Neural progenitor cell (in vitro differentiated cells): ENCODE data around the gene STAT3. TPM values are rescaled to one million over a fixed set of nuclear protein-coding genes. Genes with fewer than 3 reads are reported as not detected.

Experiments
- DNase-seq: peaks from one replicate; pipeline ENCODE4 v3.0.0-alpha.2; 2016; ENCODE audit warnings: low spot score
- H2AFZ ChIP-seq: fragments of 200-600 bp; sonication (generic); replicated peaks from 2 replicates; pipeline ENCODE4 v1.6.1; 2016; ENCODE audit warnings: antibody characterized with exemption
- H3F3A ChIP-seq: fragments of 200-600 bp; sonication (generic); 2 replicates; pipeline ENCODE4 v1.6.1; 2016; ENCODE audit warnings: antibody characterized with exemption, low read depth
- H3K27ac ChIP-seq: fragments of 200-600 bp; sonication (generic); 2 replicates; pipeline ENCODE4 v1.5.1; 2016; ENCODE audit warnings: mild to moderate bottlenecking
- H3K27me3 ChIP-seq: fragments of 200-600 bp; sonication (generic); 2 replicates; pipeline ENCODE4 v1.6.1; 2016; ENCODE audit warnings: mild to moderate bottlenecking, moderate library complexity
- H3K36me3 ChIP-seq: fragments of 200-600 bp; sonication (generic); 2 replicates; pipeline ENCODE4 v1.5.1; 2016
- H3K4me1 ChIP-seq: fragments of 200-600 bp; sonication (generic); 2 replicates; pipeline ENCODE4 v1.6.1; 2016; ENCODE audit warnings: mixed run types
- H3K4me2 ChIP-seq: fragments of 200-600 bp; sonication (generic); 2 replicates; pipeline ENCODE4 v1.6.1; 2016
- H3K4me3 ChIP-seq: fragments of 200-600 bp; sonication (generic); 2 replicates; pipeline ENCODE4 v1.5.1; 2016
- H3K79me2 ChIP-seq: fragments of 200-600 bp; sonication (generic); 2 replicates; pipeline ENCODE4 v1.6.1; 2016; ENCODE audit warnings: low read depth
- H3K9ac ChIP-seq: fragments of 200-600 bp; sonication (generic); 2 replicates; pipeline ENCODE4 v1.6.1; 2016
- H3K9me3 ChIP-seq: fragments of 200-600 bp; sonication (generic); 2 replicates; pipeline ENCODE4 v1.5.1; 2016; ENCODE audit warnings: low read depth
- H4K20me1 ChIP-seq: fragments of 200-600 bp; sonication (generic); 2 replicates; pipeline ENCODE4 v1.6.1; 2016; ENCODE audit warnings: low read depth
- H3K27ac Mint-ChIP-seq: 3 replicates; pipeline ENCODE4 v1.8.0; 2021; ENCODE audit warnings: mixed read lengths
- H3K27me3 Mint-ChIP-seq: 2 replicates; pipeline ENCODE4 v1.8.0; 2022; ENCODE audit warnings: low read depth, mild to moderate bottlenecking, inconsistent platforms, moderate library complexity, mixed read lengths; ENCODE audit not compliant: insufficient read depth
- H3K36me3 Mint-ChIP-seq: 3 replicates; pipeline ENCODE4 v1.8.0; 2021; ENCODE audit warnings: mixed read lengths
- H3K4me1 Mint-ChIP-seq: 3 replicates; pipeline ENCODE4 v1.8.0; 2021; ENCODE audit warnings: mixed read lengths
- H3K4me3 Mint-ChIP-seq: 3 replicates; pipeline ENCODE4 v1.8.0; 2021; ENCODE audit warnings: mild to moderate bottlenecking, moderate library complexity, mixed read lengths
- H3K9me3 Mint-ChIP-seq: 3 replicates; pipeline ENCODE4 v1.8.0; 2020; ENCODE audit warnings: mixed read lengths
- CTCF ChIP-seq: fragments of 200-600 bp; sonication (generic); IDR thresholded peaks from 2 replicates; pipeline ENCODE4 v1.5.1; 2017; ENCODE audit warnings: antibody characterized with exemption, mild to moderate bottlenecking
- EZH2 ChIP-seq: fragments of 200-600 bp; sonication (generic); IDR thresholded peaks from 2 replicates; pipeline ENCODE4 v1.6.1; 2017; ENCODE audit warnings: antibody characterized with exemption, mild to moderate bottlenecking, moderate library complexity
- EZH2phosphoT487 ChIP-seq: fragments of 200-600 bp; sonication (generic); IDR thresholded peaks from 2 replicates; pipeline ENCODE4 v1.6.1; 2017; ENCODE audit warnings: antibody characterized with exemption
- total RNA-seq: library from RNA; depleted of rRNA; stranded (reverse); fragments of >200 nt; gene quantifications from 2 replicates; pipeline ENCODE4 v1.2.3, GENCODE V29; 2015; ENCODE audit warnings: low replicate concordance

Gene STAT3
- total RNA-seq, 1 donor from 2014 or later: 54.9 TPM

GRCh38 chr17:42309142-42309541 is 79.1 kb downstream of the STAT3 start:
- no peaks in the 10 kb centered on the region for H3K36me3 ChIP-seq
- no peak overlapping the region for H3K4me3 Mint-ChIP-seq
- H3K9me3 ChIP-seq: no peaks in the 10 kb centered on the region
- TF ChIP-seq EZH2: no peak
- H3K27me3 Mint-ChIP-seq: peaks cover 5% of the 10 kb centered on the region
- no peaks in the 10 kb centered on the region for H3K79me2 ChIP-seq
- no peak overlapping the region for H3K9ac ChIP-seq
- no peaks in the 10 kb centered on the region for H3K36me3 Mint-ChIP-seq
- no peak overlapping the region for H3K4me2 ChIP-seq
- H3K27me3 ChIP-seq: no peaks in the 10 kb centered on the region
- peaks cover 31% of the 10 kb centered on the region for H3F3A ChIP-seq
- H3K4me1 Mint-ChIP-seq: peaks cover 23% of the 10 kb centered on the region
- peak overlapping the region; percentile 42 for H3K27ac Mint-ChIP-seq
- H3K4me3 ChIP-seq: no peak overlapping the region
- H3K9me3 Mint-ChIP-seq: no peaks in the 10 kb centered on the region
- H3K27ac ChIP-seq: no peak overlapping the region
- DNase-seq: no peak
- no peak overlapping the region for H2AFZ ChIP-seq
- H3K4me1 ChIP-seq: peaks cover 25% of the 10 kb centered on the region
- no peaks in the 10 kb centered on the region for H4K20me1 ChIP-seq

- H3K79me2 ChIP-seq: no peaks in the 10 kb centered on the region
These were observed 79.8 kb downstream of the STAT3 start for GRCh38 chr17:42308446-42308845.

GRCh38 chr17:42307362-42307927 is 80.8 kb downstream of the STAT3 start:
- H3F3A ChIP-seq: peaks cover 17% of the 10 kb centered on the region
- no peaks in the 10 kb centered on the region for H3K36me3 Mint-ChIP-seq
- no peaks in the 10 kb centered on the region for H3K9me3 ChIP-seq
- no peaks in the 10 kb centered on the region for H3K79me2 ChIP-seq
- H3K27me3 ChIP-seq: no peaks in the 10 kb centered on the region
- H3K4me1 Mint-ChIP-seq: peaks cover 23% of the 10 kb centered on the region
- H3K27ac Mint-ChIP-seq: peak overlapping the region; percentile 17
- no peak overlapping the region for H3K4me2 ChIP-seq
- no peak for DNase-seq
- H3K27me3 Mint-ChIP-seq: peaks cover 8% of the 10 kb centered on the region
- no peak overlapping the region for H3K4me3 Mint-ChIP-seq
- H3K36me3 ChIP-seq: no peaks in the 10 kb centered on the region
- H3K4me1 ChIP-seq: peaks cover 20% of the 10 kb centered on the region
- H2AFZ ChIP-seq: no peak overlapping the region
- H3K9ac ChIP-seq: no peak overlapping the region
- no peaks in the 10 kb centered on the region for H4K20me1 ChIP-seq
- H3K4me3 ChIP-seq: no peak overlapping the region
- TF ChIP-seq EZH2phosphoT487: no peak
- TF ChIP-seq EZH2: no peak
- no peak for TF ChIP-seq CTCF
- no peaks in the 10 kb centered on the region for H3K9me3 Mint-ChIP-seq
- H3K27ac ChIP-seq: no peak overlapping the region

More at GRCh38 chr17:42308446-42308845, 79.8 kb downstream of the STAT3 start:
- no peaks in the 10 kb centered on the region for H3K9me3 Mint-ChIP-seq
- Histone ChIP-seq H3K4me1 (peaks cover 25% of the 10 kb centered on the region), H3K9ac (no peak overlapping the region), H3K36me3 (no peaks in the 10 kb centered on the region), H2AFZ (no peak overlapping the region), H3K4me3 (no peak overlapping the region), H3F3A (peaks cover 26% of the 10 kb centered on the region), H4K20me1 (no peaks in the 10 kb centered on the region), H3K9me3 (no peaks in the 10 kb centered on the region), H3K27ac (no peak overlapping the region), H3K27me3 (no peaks in the 10 kb centered on the region), H3K4me2 (no peak overlapping the region)
- no peak overlapping the region for H3K27ac Mint-ChIP-seq
- peaks cover 8% of the 10 kb centered on the region for H3K27me3 Mint-ChIP-seq
- no peaks in the 10 kb centered on the region for H3K36me3 Mint-ChIP-seq
- TF ChIP-seq CTCF (no peak), EZH2 (no peak), EZH2phosphoT487 (no peak)
- H3K4me1 Mint-ChIP-seq: peaks cover 23% of the 10 kb centered on the region
- no peak for DNase-seq
- no peak overlapping the region for H3K4me3 Mint-ChIP-seq

GRCh38 chr17:42306385-42306667 is 81.9 kb downstream of the STAT3 start:
- Mint-ChIP-seq H3K4me1 (peaks cover 16% of the 10 kb centered on the region), H3K27ac (no peak overlapping the region), H3K27me3 (peaks cover 9% of the 10 kb centered on the region), H3K4me3 (no peak overlapping the region), H3K9me3 (no peaks in the 10 kb centered on the region), H3K36me3 (no peaks in the 10 kb centered on the region)
- Histone ChIP-seq H3K27me3 (no peaks in the 10 kb centered on the region), H3K9ac (no peak overlapping the region), H3K36me3 (no peaks in the 10 kb centered on the region), H3K9me3 (no peaks in the 10 kb centered on the region), H3K4me3 (no peak overlapping the region), H4K20me1 (no peaks in the 10 kb centered on the region), H3K27ac (no peak overlapping the region), H2AFZ (no peak overlapping the region), H3K4me1 (peaks cover 10% of the 10 kb centered on the region), H3K4me2 (no peak overlapping the region), H3F3A (peaks cover 10% of the 10 kb centered on the region), H3K79me2 (no peaks in the 10 kb centered on the region)
- no peak for TF ChIP-seq CTCF
- DNase-seq: no peak
